CD4-positive, alpha-beta T cell treated with Interferon gamma for 1 hour (primary cell): ENCODE data around the gene ABHD15.
A peak's percentile ranks its signal among the peaks of the same experiment; 100 is the strongest.

Source experiments
- DNase-seq: peaks from one replicate; pipeline ENCODE4 v3.0.0-alpha.2; 2020

Gene ABHD15

GRCh38 chr17:29593591-29594518, 27.0 kb upstream of the ABHD15 start:
- DNase-seq = no peak

GRCh38 chr17:29592850-29593551, 26.2 kb upstream of the ABHD15 start, which contains the start of gene ANKRD13B:
Gene ANKRD13B, plus strand, starts transcription at chr17:29593132. Its CDS starts 490 bp downstream, at chr17:29593622.
- no peak for DNase-seq

GRCh38 chr17:29591737-29592608, 25.1 kb upstream of the ABHD15 start:
- peak; percentile 73 for DNase-seq

- no peak for DNase-seq
Observed at GRCh38 chr17:29591146-29591736, 24.4 kb upstream of the ABHD15 start.

- DNase-seq = no peak
Observed at GRCh38 chr17:29590411-29591145, 23.7 kb upstream of the ABHD15 start.

- DNase-seq = peak; percentile 84
Observed at GRCh38 chr17:29589524-29590410, 22.9 kb upstream of the ABHD15 start, which contains the start of gene GIT1. Gene GIT1, minus strand, starts transcription at chr17:29589648. Its CDS starts 270 bp downstream, at chr17:29589378.

GRCh38 chr17:29588562-29589411, 21.9 kb upstream of the ABHD15 start:
- peak; percentile 47 for DNase-seq

GRCh38 chr17:29588017-29588561, 21.3 kb upstream of the ABHD15 start:
- no peak for DNase-seq

GRCh38 chr17:29587591-29587990, 20.8 kb upstream of the ABHD15 start:
- no peak for DNase-seq

GRCh38 chr17:29586676-29587469, 20.0 kb upstream of the ABHD15 start:
- DNase-seq = no peak

- DNase-seq = peak; percentile 39
Observed at GRCh38 chr17:29585080-29585751, 18.4 kb upstream of the ABHD15 start.

- no peak for DNase-seq
Observed at GRCh38 chr17:29584452-29585079, 17.7 kb upstream of the ABHD15 start.

- DNase-seq = no peak
Observed at GRCh38 chr17:29583324-29584248, 16.7 kb upstream of the ABHD15 start.

- DNase-seq = no peak
Observed at GRCh38 chr17:29582772-29583171, 15.9 kb upstream of the ABHD15 start.

- no peak for DNase-seq
Observed at GRCh38 chr17:29582254-29582765, 15.5 kb upstream of the ABHD15 start.
